Keratinocyte (primary cell): ENCODE results near the gene PAPPA.

Experiments
- CTCF ChIP-seq, 3 experiments: IDR thresholded peaks in 1 of 3; conservative IDR thresholded peaks in 1 of 3; optimal IDR thresholded peaks in 1 of 3; 2 replicates in 2 of 3; 3 replicates in 1 of 3; pipeline versions ENCODE3 to v1.5.1; 2011; ENCODE audit warnings: low read length in 3 of 3, mild to moderate bottlenecking in 3 of 3, moderate library complexity in 2 of 3, control low read depth in 1 of 3, inconsistent platforms in 1 of 3; ENCODE audit not compliant: insufficient read depth in 2 of 3; ENCODE audit errors: extremely low read depth in 1 of 3
- EZH2 ChIP-seq: IDR thresholded peaks from one replicate; pipeline ENCODE4 v1.6.1; 2012; ENCODE audit warnings: inconsistent platforms, mild to moderate bottlenecking, low read length, moderate library complexity

- TF ChIP-seq CTCF (optimal IDR thresholded peaks at IDR 0.05 in 1 of 3, IDR thresholded peaks at IDR 0.05 in 1 of 3, conservative IDR thresholded peaks at IDR 0.05 in 1 of 3; ENCODE audit: extremely low read depth in 1 of 3, insufficient read depth in 2 of 3, low read length in 3 of 3), result no peak
- TF ChIP-seq EZH2, result no peak
These were observed 190.8 kb downstream of the PAPPA start for GRCh38 chr9:116344416-116344815.
